Globus pallidus (tissue), 1 donor: ENCODE results near the gene CIB4.

Experiments used
- DNase-seq: peaks from one replicate; pipeline ENCODE4 v3.0.0-alpha.2; 2015; ENCODE audit warnings: low spot score

CIB4 gene

GRCh38 chr2:26607698-26608097 is 33.5 kb downstream of the CIB4 start:
- no peak for DNase-seq

GRCh38 chr2:26606847-26607190 is 34.3 kb downstream of the CIB4 start:
- no peak for DNase-seq

GRCh38 chr2:26605999-26606846 is 34.9 kb downstream of the CIB4 start:
- DNase-seq: no peak

- peak; percentile 41 for DNase-seq
Measured at GRCh38 chr2:26605195-26605998, 35.8 kb downstream of the CIB4 start.

GRCh38 chr2:26602575-26602974 is 38.6 kb downstream of the CIB4 start:
- DNase-seq: no peak

- no peak for DNase-seq
Measured at GRCh38 chr2:26599387-26599786, 41.8 kb downstream of the CIB4 start.

- no peak for DNase-seq
Measured at GRCh38 chr2:26598996-26599373, 42.2 kb downstream of the CIB4 start.

GRCh38 chr2:26598336-26598995 is 42.7 kb downstream of the CIB4 start:
- no peak for DNase-seq

- no peak for DNase-seq
Measured at GRCh38 chr2:26597197-26597596, 44.0 kb downstream of the CIB4 start.

- DNase-seq: no peak
Measured at GRCh38 chr2:26595146-26595545, 46.0 kb downstream of the CIB4 start.

- DNase-seq: no peak
Measured at GRCh38 chr2:26591619-26592505, 49.3 kb downstream of the CIB4 start.

- DNase-seq: no peak
Measured at GRCh38 chr2:26590980-26591618, 50.1 kb downstream of the CIB4 start.

- no peak for DNase-seq
Measured at GRCh38 chr2:26590508-26590907, 50.7 kb downstream of the CIB4 start.

GRCh38 chr2:26588576-26588975 is 52.6 kb downstream of the CIB4 start:
- no peak for DNase-seq

GRCh38 chr2:26587994-26588393 is 53.2 kb downstream of the CIB4 start:
- DNase-seq: no peak

- no peak for DNase-seq
Measured at GRCh38 chr2:26585966-26586365, 55.2 kb downstream of the CIB4 start.

- no peak for DNase-seq
Measured at GRCh38 chr2:26585100-26585499, 56.1 kb downstream of the CIB4 start.

- DNase-seq: no peak
Measured at GRCh38 chr2:26584656-26585055, 56.5 kb downstream of the CIB4 start.

GRCh38 chr2:26584191-26584590 is 57.0 kb downstream of the CIB4 start:
- no peak for DNase-seq

- DNase-seq: no peak
Measured at GRCh38 chr2:26583381-26583911, 57.7 kb downstream of the CIB4 start.

GRCh38 chr2:26582890-26583289 is 58.3 kb downstream of the CIB4 start:
- no peak for DNase-seq
